ENCODE data around the gene COQ10B.
A peak's percentile ranks its signal among the peaks of the same experiment; 100 is the strongest.

COQ10B gene

GRCh38 chr2:197516393-197516761 is 63.0 kb downstream of the COQ10B start:
- Histone ChIP-seq H3K36me3 (replicated peaks; ENCODE audit: low read depth, low read length) (peaks cover 2% of the 10 kb centered on the region), H3K4me1 (ENCODE audit: low read length) (peaks cover 15% of the 10 kb centered on the region), H3K27ac (ENCODE audit: low read length) (peak overlapping the region; percentile 61), H2AFZ (ENCODE audit: low read depth, low read length) (peak overlapping the region; percentile 83), H3K27me3 (ENCODE audit: low read depth, low read length) (no peaks in the 10 kb centered on the region), H4K20me1 (ENCODE audit: insufficient read depth, low read length) (peaks cover 21% of the 10 kb centered on the region), H3K4me3 (ENCODE audit: low read length) (peak overlapping the region; percentile 77), H3K4me2 (ENCODE audit: low read length) (peak overlapping the region; percentile 73), H3K9me3 (ENCODE audit: insufficient read depth, low read length) (no peaks in the 10 kb centered on the region), H3K79me2 (ENCODE audit: low read length) (peaks cover 66% of the 10 kb centered on the region), H3K9ac (ENCODE audit: low read length) (peak overlapping the region; percentile 85)
- TF ChIP-seq, protein P1, sequence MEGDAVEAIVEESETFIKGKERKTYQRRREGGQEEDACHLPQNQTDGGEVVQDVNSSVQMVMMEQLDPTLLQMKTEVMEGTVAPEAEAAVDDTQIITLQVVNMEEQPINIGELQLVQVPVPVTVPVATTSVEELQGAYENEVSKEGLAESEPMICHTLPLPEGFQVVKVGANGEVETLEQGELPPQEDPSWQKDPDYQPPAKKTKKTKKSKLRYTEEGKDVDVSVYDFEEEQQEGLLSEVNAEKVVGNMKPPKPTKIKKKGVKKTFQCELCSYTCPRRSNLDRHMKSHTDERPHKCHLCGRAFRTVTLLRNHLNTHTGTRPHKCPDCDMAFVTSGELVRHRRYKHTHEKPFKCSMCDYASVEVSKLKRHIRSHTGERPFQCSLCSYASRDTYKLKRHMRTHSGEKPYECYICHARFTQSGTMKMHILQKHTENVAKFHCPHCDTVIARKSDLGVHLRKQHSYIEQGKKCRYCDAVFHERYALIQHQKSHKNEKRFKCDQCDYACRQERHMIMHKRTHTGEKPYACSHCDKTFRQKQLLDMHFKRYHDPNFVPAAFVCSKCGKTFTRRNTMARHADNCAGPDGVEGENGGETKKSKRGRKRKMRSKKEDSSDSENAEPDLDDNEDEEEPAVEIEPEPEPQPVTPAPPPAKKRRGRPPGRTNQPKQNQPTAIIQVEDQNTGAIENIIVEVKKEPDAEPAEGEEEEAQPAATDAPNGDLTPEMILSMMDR (IDR thresholded peaks at IDR 0.05; ENCODE audit: low read depth, low read length) = no peak
- TF ChIP-seq EZH2phosphoT487 (IDR thresholded peaks at IDR 0.05; ENCODE audit: low read depth) = no peak

GRCh38 chr2:197517150-197517549 is 63.8 kb downstream of the COQ10B start:
- no peaks in the 10 kb centered on the region for H3K9me3 ChIP-seq (ENCODE audit: insufficient read depth, low read length)
- peak overlapping the region; percentile 73 for H3K4me2 ChIP-seq (ENCODE audit: low read length)
- H3K36me3 ChIP-seq (replicated peaks; ENCODE audit: low read depth, low read length) = peaks cover 2% of the 10 kb centered on the region
- H3K79me2 ChIP-seq (ENCODE audit: low read length) = peaks cover 73% of the 10 kb centered on the region
- H3K27me3 ChIP-seq (ENCODE audit: low read depth, low read length) = no peaks in the 10 kb centered on the region
- peak overlapping the region; percentile 85 for H3K9ac ChIP-seq (ENCODE audit: low read length)
- H3K4me3 ChIP-seq (ENCODE audit: low read length) = peak overlapping the region; percentile 77
- no peak overlapping the region for H2AFZ ChIP-seq (ENCODE audit: low read depth, low read length)
- H4K20me1 ChIP-seq (ENCODE audit: insufficient read depth, low read length) = peaks cover 21% of the 10 kb centered on the region
- no peak overlapping the region for H3K27ac ChIP-seq (ENCODE audit: low read length)
- peaks cover 15% of the 10 kb centered on the region for H3K4me1 ChIP-seq (ENCODE audit: low read length)
- no peak for TF ChIP-seq EZH2phosphoT487 (IDR thresholded peaks at IDR 0.05; ENCODE audit: low read depth)
- TF ChIP-seq, protein P1 (IDR thresholded peaks at IDR 0.05; ENCODE audit: low read depth, low read length) = no peak
